ENCODE results near the gene ARHGAP15. TPM values are rescaled to one million over a fixed set of nuclear protein-coding genes. Genes with fewer than 3 reads are reported as not detected.

The ARHGAP15 gene
- total and polyA plus RNA-seq, 4 donors = 3.8 to 17.9 (median 13.2) TPM

DNA sequence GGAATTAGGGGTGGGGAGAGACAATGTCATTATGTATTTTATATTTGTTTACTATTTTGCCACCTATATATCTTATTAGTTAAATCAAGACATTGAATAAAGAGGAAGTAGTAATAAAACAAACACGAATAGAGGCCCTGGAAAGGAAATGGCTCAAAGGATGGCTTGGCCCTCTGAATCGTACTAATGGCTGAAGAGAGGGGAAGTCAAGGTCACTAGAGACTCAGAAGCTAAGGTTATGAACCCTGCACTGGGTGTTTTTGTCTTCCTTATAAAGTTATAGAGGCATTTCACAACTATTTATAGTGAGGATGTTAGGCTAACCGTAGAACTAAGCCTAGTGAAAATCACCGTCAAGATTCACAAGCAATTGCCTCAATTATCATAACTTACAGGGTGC is 685.9 kb downstream of the ARHGAP15 start:
- Histone ChIP-seq H3K9ac (ENCODE audit: low read depth in 1 of 2, low read length in 2 of 2) (no peak overlapping the region), H3K4me3 (ENCODE audit: low read depth in 1 of 3, low read length in 3 of 3) (no peak overlapping the region), H3K27ac (ENCODE audit: low read depth in 1 of 2, low read length in 2 of 2) (no peak overlapping the region), H3K9me3 (ENCODE audit: control insufficient read depth in 4 of 4, low read length in 3 of 4) (no peaks in the 10 kb centered on the region), H3K36me3 (ENCODE audit: control insufficient read depth in 4 of 4, insufficient read depth in 3 of 4, low read depth in 1 of 4, low read length in 3 of 4) (no peaks in the 10 kb centered on the region), H3K27me3 (ENCODE audit: control insufficient read depth in 4 of 4, insufficient read depth in 4 of 4, low read length in 3 of 4) (no peaks in the 10 kb centered on the region), H3K4me1 (ENCODE audit: control insufficient read depth in 4 of 4, insufficient read depth in 4 of 4, low read length in 3 of 4) (no peaks in the 10 kb centered on the region)
- TF ChIP-seq TAF1 (conservative IDR thresholded peaks at IDR 0.05) (no peak), RXRA (IDR thresholded peaks at IDR 0.05) (peak; percentile 17 to 20), GABPA (IDR thresholded peaks at IDR 0.05 in 1 of 2, conservative IDR thresholded peaks at IDR 0.05 in 1 of 2) (no peak), EGR1 (IDR thresholded peaks at IDR 0.05; ENCODE audit: low read depth in 2 of 2) (no peak), YY1 (IDR thresholded peaks at IDR 0.05) (no peak), NR2F2 (IDR thresholded peaks at IDR 0.05) (peak; percentile 57), HNF4G (IDR thresholded peaks at IDR 0.05) (no peak)
- TF ChIP-seq, protein P1, sequence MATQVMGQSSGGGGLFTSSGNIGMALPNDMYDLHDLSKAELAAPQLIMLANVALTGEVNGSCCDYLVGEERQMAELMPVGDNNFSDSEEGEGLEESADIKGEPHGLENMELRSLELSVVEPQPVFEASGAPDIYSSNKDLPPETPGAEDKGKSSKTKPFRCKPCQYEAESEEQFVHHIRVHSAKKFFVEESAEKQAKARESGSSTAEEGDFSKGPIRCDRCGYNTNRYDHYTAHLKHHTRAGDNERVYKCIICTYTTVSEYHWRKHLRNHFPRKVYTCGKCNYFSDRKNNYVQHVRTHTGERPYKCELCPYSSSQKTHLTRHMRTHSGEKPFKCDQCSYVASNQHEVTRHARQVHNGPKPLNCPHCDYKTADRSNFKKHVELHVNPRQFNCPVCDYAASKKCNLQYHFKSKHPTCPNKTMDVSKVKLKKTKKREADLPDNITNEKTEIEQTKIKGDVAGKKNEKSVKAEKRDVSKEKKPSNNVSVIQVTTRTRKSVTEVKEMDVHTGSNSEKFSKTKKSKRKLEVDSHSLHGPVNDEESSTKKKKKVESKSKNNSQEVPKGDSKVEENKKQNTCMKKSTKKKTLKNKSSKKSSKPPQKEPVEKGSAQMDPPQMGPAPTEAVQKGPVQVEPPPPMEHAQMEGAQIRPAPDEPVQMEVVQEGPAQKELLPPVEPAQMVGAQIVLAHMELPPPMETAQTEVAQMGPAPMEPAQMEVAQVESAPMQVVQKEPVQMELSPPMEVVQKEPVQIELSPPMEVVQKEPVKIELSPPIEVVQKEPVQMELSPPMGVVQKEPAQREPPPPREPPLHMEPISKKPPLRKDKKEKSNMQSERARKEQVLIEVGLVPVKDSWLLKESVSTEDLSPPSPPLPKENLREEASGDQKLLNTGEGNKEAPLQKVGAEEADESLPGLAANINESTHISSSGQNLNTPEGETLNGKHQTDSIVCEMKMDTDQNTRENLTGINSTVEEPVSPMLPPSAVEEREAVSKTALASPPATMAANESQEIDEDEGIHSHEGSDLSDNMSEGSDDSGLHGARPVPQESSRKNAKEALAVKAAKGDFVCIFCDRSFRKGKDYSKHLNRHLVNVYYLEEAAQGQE (IDR thresholded peaks at IDR 0.05) = no peak
- 62% methylated on average over 4 of the region's 4 CpGs for WGBS
- no peak for DNase-seq (ENCODE audit: low spot score)

DNA sequence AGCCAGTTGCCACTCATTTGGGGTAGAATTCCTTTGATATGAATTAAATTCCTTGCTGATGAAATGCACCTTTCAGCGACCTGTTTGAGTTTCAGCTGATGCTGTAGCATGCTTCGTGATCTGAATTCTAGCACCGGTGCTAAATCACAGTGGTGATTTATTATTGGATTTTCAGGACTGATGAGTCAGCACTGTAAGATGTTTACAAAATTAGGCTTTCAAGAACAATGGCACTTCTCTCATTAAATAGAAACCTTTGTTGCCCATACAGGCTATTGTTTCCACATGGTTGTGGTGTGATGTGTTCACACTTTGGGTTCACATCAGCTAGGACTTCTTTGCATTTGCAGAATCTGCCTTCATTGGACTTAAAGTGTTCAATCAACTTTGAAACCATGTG is 687.7 kb downstream of the ARHGAP15 start:
- WGBS = 69% methylated on average over 3 of the region's 3 CpGs
- Histone ChIP-seq H3K9me3 (ENCODE audit: control insufficient read depth in 4 of 4, low read length in 3 of 4) (no peaks in the 10 kb centered on the region), H3K4me1 (ENCODE audit: control insufficient read depth in 4 of 4, insufficient read depth in 4 of 4, low read length in 3 of 4) (no peaks in the 10 kb centered on the region), H3K9ac (ENCODE audit: low read depth in 1 of 2, low read length in 2 of 2) (no peak overlapping the region), H3K4me3 (ENCODE audit: low read depth in 1 of 3, low read length in 3 of 3) (no peak overlapping the region), H3K36me3 (ENCODE audit: control insufficient read depth in 4 of 4, insufficient read depth in 3 of 4, low read depth in 1 of 4, low read length in 3 of 4) (no peaks in the 10 kb centered on the region), H3K27ac (ENCODE audit: low read depth in 1 of 2, low read length in 2 of 2) (no peak overlapping the region), H3K27me3 (ENCODE audit: control insufficient read depth in 4 of 4, insufficient read depth in 4 of 4, low read length in 3 of 4) (no peaks in the 10 kb centered on the region)
- DNase-seq (ENCODE audit: low spot score) = no peak
- no peak for TF ChIP-seq FOXA1 (IDR thresholded peaks at IDR 0.05)
- TF ChIP-seq, protein P2, sequence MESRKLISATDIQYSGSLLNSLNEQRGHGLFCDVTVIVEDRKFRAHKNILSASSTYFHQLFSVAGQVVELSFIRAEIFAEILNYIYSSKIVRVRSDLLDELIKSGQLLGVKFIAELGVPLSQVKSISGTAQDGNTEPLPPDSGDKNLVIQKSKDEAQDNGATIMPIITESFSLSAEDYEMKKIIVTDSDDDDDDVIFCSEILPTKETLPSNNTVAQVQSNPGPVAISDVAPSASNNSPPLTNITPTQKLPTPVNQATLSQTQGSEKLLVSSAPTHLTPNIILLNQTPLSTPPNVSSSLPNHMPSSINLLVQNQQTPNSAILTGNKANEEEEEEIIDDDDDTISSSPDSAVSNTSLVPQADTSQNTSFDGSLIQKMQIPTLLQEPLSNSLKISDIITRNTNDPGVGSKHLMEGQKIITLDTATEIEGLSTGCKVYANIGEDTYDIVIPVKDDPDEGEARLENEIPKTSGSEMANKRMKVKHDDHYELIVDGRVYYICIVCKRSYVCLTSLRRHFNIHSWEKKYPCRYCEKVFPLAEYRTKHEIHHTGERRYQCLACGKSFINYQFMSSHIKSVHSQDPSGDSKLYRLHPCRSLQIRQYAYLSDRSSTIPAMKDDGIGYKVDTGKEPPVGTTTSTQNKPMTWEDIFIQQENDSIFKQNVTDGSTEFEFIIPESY (IDR thresholded peaks at IDR 0.05) = no peak
- TF ChIP-seq SP1 (IDR thresholded peaks at IDR 0.05) = no peak
- no peak for TF ChIP-seq NR2F2 (IDR thresholded peaks at IDR 0.05)
- no peak for TF ChIP-seq EGR1 (IDR thresholded peaks at IDR 0.05; ENCODE audit: low read depth in 2 of 2)
- TF ChIP-seq, protein P3, sequence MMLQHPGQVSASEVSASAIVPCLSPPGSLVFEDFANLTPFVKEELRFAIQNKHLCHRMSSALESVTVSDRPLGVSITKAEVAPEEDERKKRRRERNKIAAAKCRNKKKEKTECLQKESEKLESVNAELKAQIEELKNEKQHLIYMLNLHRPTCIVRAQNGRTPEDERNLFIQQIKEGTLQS (IDR thresholded peaks at IDR 0.05) = no peak
- TF ChIP-seq, protein P1 (IDR thresholded peaks at IDR 0.05) = no peak
- no peak for TF ChIP-seq RAD21 (IDR thresholded peaks at IDR 0.05)
- TF ChIP-seq HNF4A (conservative IDR thresholded peaks at IDR 0.05) = no peak
- no peak for TF ChIP-seq YY1 (IDR thresholded peaks at IDR 0.05)
- TF ChIP-seq JUND (IDR thresholded peaks at IDR 0.05) = no peak
- no peak for TF ChIP-seq FOXA2 (IDR thresholded peaks at IDR 0.05)
- TF ChIP-seq GABPA (IDR thresholded peaks at IDR 0.05 in 1 of 2, conservative IDR thresholded peaks at IDR 0.05 in 1 of 2) = no peak
- TF ChIP-seq, protein P4, sequence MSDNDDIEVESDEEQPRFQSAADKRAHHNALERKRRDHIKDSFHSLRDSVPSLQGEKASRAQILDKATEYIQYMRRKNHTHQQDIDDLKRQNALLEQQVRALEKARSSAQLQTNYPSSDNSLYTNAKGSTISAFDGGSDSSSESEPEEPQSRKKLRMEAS (IDR thresholded peaks at IDR 0.05) = no peak
- TF ChIP-seq, protein P5, sequence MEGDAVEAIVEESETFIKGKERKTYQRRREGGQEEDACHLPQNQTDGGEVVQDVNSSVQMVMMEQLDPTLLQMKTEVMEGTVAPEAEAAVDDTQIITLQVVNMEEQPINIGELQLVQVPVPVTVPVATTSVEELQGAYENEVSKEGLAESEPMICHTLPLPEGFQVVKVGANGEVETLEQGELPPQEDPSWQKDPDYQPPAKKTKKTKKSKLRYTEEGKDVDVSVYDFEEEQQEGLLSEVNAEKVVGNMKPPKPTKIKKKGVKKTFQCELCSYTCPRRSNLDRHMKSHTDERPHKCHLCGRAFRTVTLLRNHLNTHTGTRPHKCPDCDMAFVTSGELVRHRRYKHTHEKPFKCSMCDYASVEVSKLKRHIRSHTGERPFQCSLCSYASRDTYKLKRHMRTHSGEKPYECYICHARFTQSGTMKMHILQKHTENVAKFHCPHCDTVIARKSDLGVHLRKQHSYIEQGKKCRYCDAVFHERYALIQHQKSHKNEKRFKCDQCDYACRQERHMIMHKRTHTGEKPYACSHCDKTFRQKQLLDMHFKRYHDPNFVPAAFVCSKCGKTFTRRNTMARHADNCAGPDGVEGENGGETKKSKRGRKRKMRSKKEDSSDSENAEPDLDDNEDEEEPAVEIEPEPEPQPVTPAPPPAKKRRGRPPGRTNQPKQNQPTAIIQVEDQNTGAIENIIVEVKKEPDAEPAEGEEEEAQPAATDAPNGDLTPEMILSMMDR (IDR thresholded peaks at IDR 0.05; ENCODE audit: low read depth, low read length, missing input control) = no peak
- TF ChIP-seq HNF4G (IDR thresholded peaks at IDR 0.05) = no peak

All from liver (tissue), 9 donors.